Common myeloid progenitor, CD34-positive (primary cell): Measurements from ENCODE around the gene CSNK1D.

Source experiments
- CTCF ChIA-PET: fragments of 350-600 bp; sonication (Branson Sonifier 250); formaldehyde crosslinking; loops from one replicate; lab custom pipeline; 2021; ENCODE audit warnings: antibody characterized with exemption; lab: Charles Lee
- POLR2A ChIA-PET: fragments of 350-600 bp; sonication (Branson Sonifier 250); formaldehyde crosslinking; loops from one replicate; lab custom pipeline; 2021; ENCODE audit warnings: antibody characterized with exemption; lab: Charles Lee
- DNase-seq, 3 donors: peaks; one replicate each; pipeline versions ENCODE4 v3.0.0 to v3.0.0-alpha.2; 2013
- H3K27ac ChIP-seq, 2 experiments: 1 replicate in 1 of 2; 2 replicates in 1 of 2; pipeline ENCODE4 v1.7.0; 2013; ENCODE audit warnings: inconsistent platforms in 2 of 2, low read length in 2 of 2, mild to moderate bottlenecking in 2 of 2, low read depth in 1 of 2, moderate library complexity in 1 of 2; ENCODE audit not compliant: severe bottlenecking in 2 of 2, insufficient read depth in 1 of 2, poor library complexity in 1 of 2
- H3K27me3 ChIP-seq, 5 experiments: replicated peaks in 2 of 5; 1 replicate in 3 of 5; 2 replicates in 2 of 5; pipeline versions ENCODE4 v1.6.1 to v1.7.0; 2013; ENCODE audit warnings: low read length in 4 of 5, mild to moderate bottlenecking in 2 of 5, moderate library complexity in 2 of 5, inconsistent platforms in 1 of 5; ENCODE audit not compliant: insufficient read depth in 5 of 5, control insufficient read depth in 4 of 5
- H3K36me3 ChIP-seq, 4 experiments: 1 replicate in 2 of 4; 2 replicates in 2 of 4; pipeline versions ENCODE4 v1.6.1 to v1.7.0; 2013; ENCODE audit warnings: low read length in 3 of 4, control low read depth in 1 of 4, mild to moderate bottlenecking in 1 of 4; ENCODE audit not compliant: control insufficient read depth in 4 of 4, insufficient read depth in 4 of 4
- H3K4me1 ChIP-seq, 4 experiments: 1 replicate in 3 of 4; 2 replicates in 1 of 4; pipeline versions ENCODE4 v1.6.1 to v1.7.1; 2013; ENCODE audit warnings: low read length in 3 of 4, mild to moderate bottlenecking in 3 of 4, control low read depth in 1 of 4, inconsistent platforms in 1 of 4, moderate library complexity in 1 of 4; ENCODE audit not compliant: control insufficient read depth in 4 of 4, insufficient read depth in 4 of 4; ENCODE audit errors: control extremely low read depth in 1 of 4
- H3K4me3 ChIP-seq, 7 experiments: 1 replicate in 4 of 7; 2 replicates in 3 of 7; pipeline versions ENCODE4 v1.5.1 to v1.7.0; 2013; ENCODE audit warnings: mild to moderate bottlenecking in 7 of 7, low read length in 6 of 7, moderate library complexity in 6 of 7, inconsistent platforms in 2 of 7, low read depth in 2 of 7, control low read depth in 1 of 7; ENCODE audit not compliant: insufficient read depth in 4 of 7, control insufficient read depth in 1 of 7; ENCODE audit errors: extremely low read depth in 1 of 7
- H3K9me3 ChIP-seq, 5 experiments: 1 replicate in 4 of 5; 2 replicates in 1 of 5; pipeline versions ENCODE4 v1.6.1 to v1.7.1; 2013; ENCODE audit warnings: low read length in 4 of 5, mild to moderate bottlenecking in 2 of 5, inconsistent platforms in 1 of 5, low read depth in 1 of 5, moderate library complexity in 1 of 5; ENCODE audit not compliant: control insufficient read depth in 4 of 5, insufficient read depth in 2 of 5; ENCODE audit errors: control extremely low read depth in 1 of 5
- WGBS: methylation state at CpG from one replicate; pipeline ENCODE4 v1.1.5; 2013; ENCODE audit not compliant: insufficient coverage; 5-methylcytosine and 5-hydroxymethylcytosine counted together

CSNK1D gene

GRCh38 chr17:82298538-82299421, 25.3 kb upstream of the CSNK1D start:
- POLR2A ChIA-PET, result interaction anchor here (0.6 to 5.3 kb wide), 19 partner anchors 7 to 240 kb away, joined by 3 to 29 read pairs (median 3); partner anchors contain the start of genes CD7 and CSNK1D
- DNase-seq, result no peak
- Histone ChIP-seq H3K4me3 (peak overlapping the region in 5 of 7 experiments; percentile 11 to 73 (median 67)), H3K4me1 (peaks cover 5 to 79% (median 76%) of the 10 kb centered on the region in 4 experiments), H3K36me3 (no peaks in the 10 kb centered on the region), H3K27ac (peak overlapping the region; percentile 96 to 97), H3K9me3 (no peaks in the 10 kb centered on the region), H3K27me3 (no peaks in the 10 kb centered on the region)
- 69% methylated on average over 24 of the region's 27 CpGs for WGBS
- CTCF ChIA-PET, result interaction anchor here (0.8 to 12.4 kb wide), 15 partner anchors 13 to 120 kb away, joined by 3 to 136 read pairs (median 7); partner anchors contain the start of genes CD7 and SECTM1

DNA sequence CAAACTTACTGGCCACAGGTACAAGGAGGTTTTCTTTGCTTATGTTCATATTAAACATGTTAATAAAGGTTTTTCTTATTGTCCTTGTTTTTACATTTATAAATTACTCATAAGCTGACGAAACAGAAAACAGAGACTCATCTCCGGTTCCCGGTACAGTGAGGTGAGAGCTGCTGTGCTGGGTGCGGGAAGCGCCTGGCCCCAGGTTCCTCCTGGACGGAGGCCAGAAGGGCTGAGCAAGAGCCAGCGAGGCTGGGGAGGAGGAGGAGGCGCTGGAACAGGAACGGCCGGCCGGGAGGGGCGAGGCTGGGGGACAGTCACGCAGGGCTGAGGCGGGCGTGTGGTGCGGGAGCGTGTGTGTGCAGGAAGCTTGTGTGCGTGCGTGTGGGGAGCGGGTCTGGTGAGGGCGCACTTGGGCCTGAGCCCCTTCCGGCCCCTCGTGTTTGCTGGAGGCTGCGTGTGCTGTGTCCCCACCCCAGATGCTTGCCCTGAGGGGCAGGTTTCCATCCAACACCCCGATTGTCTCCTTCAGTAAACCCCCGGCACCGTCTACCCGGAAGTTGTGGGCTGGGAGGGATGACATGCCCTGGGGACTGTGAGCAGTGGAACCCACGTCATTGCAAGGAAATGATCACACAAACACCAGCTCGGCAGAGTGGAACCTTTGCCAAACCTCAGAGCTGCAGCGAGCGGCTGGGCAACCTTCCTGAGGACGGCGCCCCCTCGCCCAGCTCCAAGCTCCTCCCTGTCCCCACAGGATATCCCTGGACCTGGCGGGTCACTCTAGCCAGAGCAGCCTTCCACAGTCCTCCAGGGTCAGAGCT, 24.4 kb upstream of the CSNK1D start:
- H3K27ac ChIP-seq, result peak overlapping the region; percentile 96 to 97
- no peaks in the 10 kb centered on the region for H3K27me3 ChIP-seq
- WGBS, result 0% methylated on average over 30 of the region's 36 CpGs
- peaks cover 5 to 74% (median 72%) of the 10 kb centered on the region in 4 experiments for H3K4me1 ChIP-seq
- H3K4me3 ChIP-seq, result peak overlapping the region; percentile 19 to 73 (median 66)
- ChIA-PET POLR2A (interaction anchor here (0.6 to 5.3 kb wide), 21 partner anchors 8 to 241 kb away, joined by 3 to 29 read pairs (median 4); partner anchors contain the start of genes CD7, CSNK1D and SECTM1), CTCF (interaction anchor here (0.8 to 12.4 kb wide), 12 partner anchors 12 to 92 kb away, joined by 3 to 136 read pairs (median 8); partner anchors contain the start of genes CD7 and SECTM1)
- DNase-seq, result peak; percentile 98
- no peaks in the 10 kb centered on the region for H3K9me3 ChIP-seq
- H3K36me3 ChIP-seq, result no peaks in the 10 kb centered on the region

DNA sequence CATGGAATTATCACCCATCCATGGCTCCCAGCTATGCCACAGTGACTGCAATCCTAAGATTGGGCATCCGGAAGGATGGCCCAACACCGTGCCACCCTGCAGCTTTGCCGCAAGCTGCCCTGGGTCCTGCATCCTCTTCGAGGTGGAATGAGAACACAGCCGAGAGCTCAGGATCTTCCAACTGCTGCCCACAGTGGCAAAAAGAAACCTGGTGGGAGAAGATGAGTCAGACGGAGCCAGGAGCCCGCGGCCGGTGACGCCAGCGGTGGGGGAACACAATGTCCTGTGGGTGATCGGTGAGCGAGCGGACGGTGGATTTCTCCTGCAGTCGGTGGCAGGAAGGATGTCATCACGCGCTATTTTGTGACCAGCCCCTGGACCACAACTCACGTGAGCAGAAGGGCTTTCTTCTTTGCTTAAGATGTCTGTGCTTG, 23.8 kb upstream of the CSNK1D start:
- peak; percentile 91 to 96 (median 95) for DNase-seq
- H3K27ac ChIP-seq, result peak overlapping the region; percentile 96 to 97
- CTCF ChIA-PET, result interaction anchor here (0.6 to 12.4 kb wide), 9 partner anchors 10 to 55 kb away, joined by 3 to 136 read pairs (median 9); partner anchors contain the start of gene CD7
- H3K27me3 ChIP-seq, result no peaks in the 10 kb centered on the region
- 9% methylated on average over 19 of the region's 19 CpGs for WGBS
- peak overlapping the region; percentile 4 to 73 (median 66) for H3K4me3 ChIP-seq
- no peaks in the 10 kb centered on the region for H3K36me3 ChIP-seq
- peaks cover 5 to 69% (median 67%) of the 10 kb centered on the region in 4 experiments for H3K4me1 ChIP-seq
- H3K9me3 ChIP-seq, result no peaks in the 10 kb centered on the region
- POLR2A ChIA-PET, result interaction anchor here (0.7 to 5.3 kb wide), 10 partner anchors 9 to 58 kb away, joined by 3 to 29 read pairs (median 4); partner anchors contain the start of genes CSNK1D and SECTM1

- Histone ChIP-seq H3K4me3 (peak overlapping the region in 6 of 7 experiments; percentile 4 to 73 (median 66)), H3K36me3 (no peaks in the 10 kb centered on the region), H3K27me3 (no peaks in the 10 kb centered on the region), H3K4me1 (peaks cover 7 to 69% (median 67%) of the 10 kb centered on the region in 4 experiments), H3K27ac (peak overlapping the region; percentile 96 to 97), H3K9me3 (no peaks in the 10 kb centered on the region)
- WGBS, result 28% methylated on average over 4 of the region's 7 CpGs
- CTCF ChIA-PET, result interaction anchor here (0.6 to 12.4 kb wide), 8 partner anchors 9 to 54 kb away, joined by 3 to 136 read pairs (median 6); partner anchors contain the start of gene CD7
- POLR2A ChIA-PET, result interaction anchor here (0.9 to 5.3 kb wide), 5 partner anchors 9 to 55 kb away, joined by 3 to 29 read pairs (median 9); partner anchors contain the start of gene CSNK1D
- peak in 1 of 3 donors; percentile 42 for DNase-seq
Observed at GRCh38 chr17:82296511-82297279, 23.2 kb upstream of the CSNK1D start.

GRCh38 chr17:82295472-82295814, 21.9 kb upstream of the CSNK1D start:
- Histone ChIP-seq H3K27me3 (no peaks in the 10 kb centered on the region), H3K27ac (no peak overlapping the region), H3K9me3 (no peaks in the 10 kb centered on the region), H3K36me3 (no peaks in the 10 kb centered on the region), H3K4me1 (peaks cover 7 to 62% (median 60%) of the 10 kb centered on the region in 4 experiments), H3K4me3 (no peak overlapping the region)
- no peak for DNase-seq
- POLR2A ChIA-PET, result no interaction called here
- WGBS, result 97% methylated on average over 3 of the region's 4 CpGs
- CTCF ChIA-PET, result interaction anchor here (0.6 to 12.4 kb wide), 3 partner anchors 8 to 29 kb away, joined by 3 to 136 read pairs (median 119); partner anchors contain the start of gene CD7
